ENCODE results near the gene ZNF502. TPM values are rescaled to one million over a fixed set of nuclear protein-coding genes. Genes with fewer than 3 reads are reported as not detected.
"Not testable (repeated sequence)": the region's sequence is repeated elsewhere in the genome, so short reads cannot be mapped to it uniquely, and the experiment has no call there.

ZNF502 gene
- total RNA-seq = 3.4 TPM
- long read RNA-seq, partial matches to known transcripts = 0 of 7 reads
- long read RNA-seq, other reads (novel, unspliced or antisense) = 4 of 7 reads

DNA sequence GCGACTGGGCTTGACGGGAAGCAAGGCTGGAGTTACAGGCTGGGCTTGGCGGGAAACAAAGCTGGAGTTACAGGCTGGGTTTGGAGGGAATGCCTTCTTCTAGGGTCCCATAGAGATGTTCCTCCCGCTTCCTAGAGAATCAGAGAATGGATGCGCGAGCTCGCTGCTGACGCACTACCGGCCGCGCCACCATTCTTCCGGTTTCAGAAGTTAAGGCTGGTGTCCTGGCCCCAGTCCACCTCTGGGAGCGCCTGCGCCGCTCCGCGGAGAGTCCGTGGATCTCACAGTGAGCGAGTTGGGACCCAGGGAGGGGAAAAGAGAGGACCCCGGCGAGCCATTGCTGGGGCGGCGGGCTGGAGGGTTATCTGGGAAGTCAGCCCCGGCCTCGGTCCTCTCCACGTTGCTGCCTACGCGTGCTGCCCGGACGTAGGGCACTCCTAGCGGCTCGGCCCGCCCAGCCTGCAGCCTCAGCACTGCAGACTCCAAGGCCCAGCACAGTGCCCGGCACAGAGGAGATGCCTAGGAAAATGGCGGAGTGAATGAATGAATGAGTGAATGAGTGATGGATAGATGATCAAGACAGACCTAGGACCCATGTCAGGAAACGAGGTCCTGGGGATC is at the start of gene ZNF502:
Gene ZNF502 (plus strand): TSS at position 206 of the 621 bp plus-strand sequence. CDS start 7,602 bp downstream, outside the sequence.
- intact Hi-C loops (cut with micrococcal nuclease) = no loop called here
- H3K4me3 ChIP-seq = peak within 1 kb of the TSS; percentile 85
- peaks cover 38% of the 10 kb centered on the region for H3K36me3 ChIP-seq
- peak within 1 kb of the TSS; percentile 77 for H3K27ac ChIP-seq (replicated peaks)
- peaks cover 19% of the 10 kb centered on the region for H3K27me3 ChIP-seq (ENCODE audit: low read depth)
- peaks cover 60% of the 10 kb centered on the region for H3K9me3 ChIP-seq (replicated peaks)
- peak; percentile 88 for DNase-seq
- peaks cover 10% of the 10 kb centered on the region for H3K4me1 ChIP-seq
- TF ChIP-seq, protein P1, sequence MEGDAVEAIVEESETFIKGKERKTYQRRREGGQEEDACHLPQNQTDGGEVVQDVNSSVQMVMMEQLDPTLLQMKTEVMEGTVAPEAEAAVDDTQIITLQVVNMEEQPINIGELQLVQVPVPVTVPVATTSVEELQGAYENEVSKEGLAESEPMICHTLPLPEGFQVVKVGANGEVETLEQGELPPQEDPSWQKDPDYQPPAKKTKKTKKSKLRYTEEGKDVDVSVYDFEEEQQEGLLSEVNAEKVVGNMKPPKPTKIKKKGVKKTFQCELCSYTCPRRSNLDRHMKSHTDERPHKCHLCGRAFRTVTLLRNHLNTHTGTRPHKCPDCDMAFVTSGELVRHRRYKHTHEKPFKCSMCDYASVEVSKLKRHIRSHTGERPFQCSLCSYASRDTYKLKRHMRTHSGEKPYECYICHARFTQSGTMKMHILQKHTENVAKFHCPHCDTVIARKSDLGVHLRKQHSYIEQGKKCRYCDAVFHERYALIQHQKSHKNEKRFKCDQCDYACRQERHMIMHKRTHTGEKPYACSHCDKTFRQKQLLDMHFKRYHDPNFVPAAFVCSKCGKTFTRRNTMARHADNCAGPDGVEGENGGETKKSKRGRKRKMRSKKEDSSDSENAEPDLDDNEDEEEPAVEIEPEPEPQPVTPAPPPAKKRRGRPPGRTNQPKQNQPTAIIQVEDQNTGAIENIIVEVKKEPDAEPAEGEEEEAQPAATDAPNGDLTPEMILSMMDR (IDR thresholded peaks at IDR 0.05; ENCODE audit: borderline replicate concordance) = peak; percentile 61

DNA sequence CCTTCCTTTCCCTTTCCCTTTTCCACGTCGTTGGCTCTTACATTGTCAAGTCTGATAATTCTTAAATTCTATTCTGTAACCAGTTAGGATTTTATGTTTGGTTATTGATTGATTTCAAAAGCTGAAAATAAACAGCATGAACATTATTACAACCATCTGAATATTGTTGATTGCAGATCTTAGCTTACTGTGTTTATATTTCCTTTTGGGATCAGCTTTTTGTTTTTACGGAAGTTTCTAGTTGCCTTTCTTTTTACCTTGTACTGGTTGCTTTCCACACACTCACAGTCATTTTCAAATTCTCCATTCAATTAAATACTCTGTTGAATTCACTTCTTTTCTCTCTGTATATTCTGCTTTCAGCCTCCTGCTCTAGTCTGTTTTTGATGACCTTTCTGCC is 47.3 kb upstream of the ZNF502 start:
- Histone ChIP-seq H3K36me3 (peaks cover 16% of the 10 kb centered on the region), H3K4me3 (no peak overlapping the region), H3K4me1 (no peaks in the 10 kb centered on the region), H3K27ac (replicated peaks) (no peak overlapping the region), H3K27me3 (ENCODE audit: low read depth) (no peaks in the 10 kb centered on the region), H3K9me3 (replicated peaks) (peaks cover 14% of the 10 kb centered on the region)
- DNase-seq = no peak
- TF ChIP-seq, protein P1 (IDR thresholded peaks at IDR 0.05; ENCODE audit: borderline replicate concordance) = no peak
- intact Hi-C loops (cut with micrococcal nuclease) = no loop called here

DNA sequence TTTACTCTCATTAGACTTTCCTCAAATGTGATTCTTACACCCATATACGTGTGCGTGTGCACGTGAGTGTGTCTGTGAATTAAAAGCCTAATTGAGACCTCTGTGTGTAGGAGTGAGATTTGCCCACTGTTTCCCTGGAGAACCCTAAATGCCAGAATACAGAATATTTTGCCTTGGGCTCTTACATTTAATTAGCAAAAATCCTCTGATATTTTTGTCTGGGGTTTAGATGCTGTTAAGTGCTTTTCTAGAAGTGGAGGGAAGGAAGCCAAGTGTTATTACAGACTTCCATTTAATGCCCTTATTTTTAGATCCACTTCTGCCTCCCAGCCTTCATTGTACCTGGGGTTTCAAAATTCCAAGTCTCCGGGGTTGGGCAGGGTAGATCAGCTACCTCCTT is 46.1 kb upstream of the ZNF502 start:
- no peak overlapping the region for H3K27ac ChIP-seq (replicated peaks)
- H3K36me3 ChIP-seq = peaks cover 4% of the 10 kb centered on the region
- no peaks in the 10 kb centered on the region for H3K4me1 ChIP-seq
- no peak overlapping the region for H3K4me3 ChIP-seq
- no peak for DNase-seq
- TF ChIP-seq, protein P1 (IDR thresholded peaks at IDR 0.05; ENCODE audit: borderline replicate concordance) = no peak
- intact Hi-C loops (cut with micrococcal nuclease) = no loop called here
- H3K9me3 ChIP-seq (replicated peaks) = peaks cover 2% of the 10 kb centered on the region
- no peaks in the 10 kb centered on the region for H3K27me3 ChIP-seq (ENCODE audit: low read depth)

DNA sequence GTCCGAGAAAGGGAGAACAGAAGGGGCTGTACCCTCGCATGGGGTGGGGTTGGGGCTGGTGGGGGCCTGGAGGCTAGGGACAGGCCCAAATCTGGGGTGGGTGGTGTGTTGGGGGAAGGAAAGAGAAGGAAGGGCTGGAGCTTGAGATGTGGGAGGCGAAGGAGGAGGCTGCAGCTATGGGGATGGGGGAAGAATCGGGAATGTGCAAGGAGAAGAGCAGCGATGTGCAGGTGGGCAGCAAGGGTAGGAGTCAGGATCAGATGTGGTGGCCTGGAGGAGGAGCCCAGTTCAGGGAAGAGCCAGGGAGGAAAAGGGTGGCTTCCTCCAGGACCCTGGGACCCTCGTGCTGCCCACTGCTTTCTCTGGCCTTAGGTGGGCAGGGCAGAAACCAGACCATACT is 42.7 kb upstream of the ZNF502 start:
- intact Hi-C loops (cut with micrococcal nuclease) = no loop called here
- TF ChIP-seq, protein P1 (IDR thresholded peaks at IDR 0.05; ENCODE audit: borderline replicate concordance) = no peak
- no peak for DNase-seq
- Histone ChIP-seq H3K36me3 (no peaks in the 10 kb centered on the region), H3K27ac (replicated peaks) (no peak overlapping the region), H3K4me1 (no peaks in the 10 kb centered on the region), H3K9me3 (replicated peaks) (no peaks in the 10 kb centered on the region), H3K4me3 (no peak overlapping the region), H3K27me3 (ENCODE audit: low read depth) (no peaks in the 10 kb centered on the region)

DNA sequence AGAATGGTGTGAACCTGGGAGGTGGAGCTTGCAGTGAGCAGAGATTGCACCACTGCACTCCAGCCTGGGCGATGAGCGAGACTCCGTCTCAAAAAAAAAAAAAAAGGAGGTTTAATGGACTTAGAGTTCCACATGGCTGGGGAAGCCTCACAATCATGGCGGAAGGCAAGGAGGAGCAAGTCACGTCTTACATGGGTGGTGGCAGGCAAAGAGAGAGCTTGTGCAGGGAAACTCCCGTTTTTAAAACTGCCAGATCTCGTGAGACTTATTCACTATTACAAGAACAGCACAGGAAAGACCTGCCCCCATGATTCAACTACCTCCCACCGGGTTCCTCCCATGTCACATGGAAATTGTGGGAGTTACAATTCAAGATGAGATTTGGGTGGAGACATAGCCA is 39.0 kb upstream of the ZNF502 start:
- H3K36me3 ChIP-seq; H3K27me3 ChIP-seq (ENCODE audit: low read depth); intact Hi-C loops (cut with micrococcal nuclease); H3K4me1 ChIP-seq; H3K27ac ChIP-seq (replicated peaks); H3K9me3 ChIP-seq (replicated peaks); DNase-seq; H3K4me3 ChIP-seq: not testable (repeated sequence)

DNA sequence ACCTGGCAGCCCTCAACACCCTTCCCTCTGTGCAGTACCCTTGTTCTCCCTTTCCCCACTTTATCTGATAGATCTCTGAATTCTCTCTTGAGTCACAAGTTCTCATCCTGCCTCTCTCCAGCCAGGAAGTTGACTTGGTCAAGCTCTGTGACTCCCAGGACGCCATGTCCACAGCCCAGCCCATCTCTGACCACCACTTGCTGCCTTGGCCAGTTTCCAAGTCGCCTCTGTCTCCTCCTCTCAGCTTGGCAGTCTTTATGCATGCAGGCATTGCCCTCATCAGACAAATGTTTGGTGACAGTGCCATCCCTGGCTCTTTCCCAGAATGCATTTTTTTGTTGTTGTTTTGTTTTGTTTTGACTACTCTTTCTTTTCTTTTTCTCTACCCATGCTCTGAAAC is 38.2 kb upstream of the ZNF502 start:
- TF ChIP-seq, protein P1 (IDR thresholded peaks at IDR 0.05; ENCODE audit: borderline replicate concordance) = no peak
- no peaks in the 10 kb centered on the region for H3K27me3 ChIP-seq (ENCODE audit: low read depth)
- no peaks in the 10 kb centered on the region for H3K4me1 ChIP-seq
- intact Hi-C loops (cut with micrococcal nuclease) = no loop called here
- no peak for DNase-seq
- peaks cover 6% of the 10 kb centered on the region for H3K9me3 ChIP-seq (replicated peaks)
- H3K27ac ChIP-seq (replicated peaks) = no peak overlapping the region
- no peak overlapping the region for H3K4me3 ChIP-seq
- no peaks in the 10 kb centered on the region for H3K36me3 ChIP-seq
